Hepatocyte (in vitro differentiated cells): Measurements from ENCODE around the gene PTPRT.

Experiments
- CTCF ChIP-seq: fragments of 200-600 bp; sonication (generic); IDR thresholded peaks from 2 replicates; pipeline ENCODE4 v1.5.1; 2016; ENCODE audit warnings: antibody characterized with exemption, mild to moderate bottlenecking; ENCODE audit not compliant: poor library complexity
- EZH2 ChIP-seq: fragments of 200-600 bp; sonication (generic); IDR thresholded peaks from 2 replicates; pipeline ENCODE4 v1.6.1; 2016; ENCODE audit warnings: antibody characterized with exemption, mild to moderate bottlenecking, borderline replicate concordance

- TF ChIP-seq CTCF (no peak), EZH2 (no peak)
Measured at GRCh38 chr20:42336576-42336975, 853.1 kb downstream of the PTPRT start.
